Gastroesophageal sphincter (tissue), 3 donors: Measurements from ENCODE around the gene ZCCHC14.

ENCODE experiments used
- CTCF ChIP-seq, 4 experiments: fragments of 200-600 bp in 2 of 4; fragments of 450-650 bp in 2 of 4; sonication (generic) in 1 of 4; IDR thresholded peaks; one replicate each; pipeline ENCODE4 v1.5.1; 2017 to 2019; ENCODE audit warnings: antibody characterized with exemption in 4 of 4, mild to moderate bottlenecking in 2 of 4, moderate library complexity in 2 of 4
- POLR2A ChIP-seq, 2 donors: fragments of 450-650 bp; IDR thresholded peaks; one replicate each; pipeline ENCODE4 v1.6.1; 2017; ENCODE audit warnings: antibody characterized with exemption in 2 of 2, mild to moderate bottlenecking in 2 of 2, moderate library complexity in 1 of 2
- POLR2AphosphoS5 ChIP-seq: sonication (generic); formaldehyde crosslinking; IDR thresholded peaks from one replicate; pipeline ENCODE4 v1.6.1; 2017; ENCODE audit warnings: antibody characterized with exemption

- TF ChIP-seq POLR2AphosphoS5, result no peak
- no peak for TF ChIP-seq CTCF (IDR thresholded peaks at IDR 0.05)
- TF ChIP-seq POLR2A (IDR thresholded peaks at IDR 0.05), result no peak
Observed at GRCh38 chr16:87380403-87380802, 112.4 kb downstream of the ZCCHC14 start.
